OCI-LY1 (cell line): ENCODE results near the gene TM4SF4.

ENCODE experiments used
- CTCF ChIP-seq: fragments of 200-600 bp; sonication (generic), shearing (Covaris generic); IDR thresholded peaks from 2 replicates; pipeline ENCODE4 v1.5.1; 2017; ENCODE audit warnings: mild to moderate bottlenecking, antibody characterized with exemption, low read length, moderate library complexity, mixed read lengths
- EZH2 ChIP-seq: fragments of 200-600 bp; sonication (generic), shearing (Covaris generic); IDR thresholded peaks from 2 replicates; pipeline ENCODE4 v1.8.0; 2017; ENCODE audit warnings: borderline replicate concordance, mixed run types, mild to moderate bottlenecking, antibody characterized with exemption, low read length, moderate library complexity, mixed read lengths

GRCh38 chr3:149523512-149524299 is 49.2 kb downstream of the TM4SF4 start:
- TF ChIP-seq CTCF (no peak), EZH2 (no peak)
